Measurements from ENCODE around the gene DLGAP1. TPM values are rescaled to one million over a fixed set of nuclear protein-coding genes. Genes with fewer than 3 reads are reported as not detected.

Gene DLGAP1
- total and polyA plus RNA-seq, 2 experiments from 2014 or later = 17.0 to 48.5 TPM

DNA sequence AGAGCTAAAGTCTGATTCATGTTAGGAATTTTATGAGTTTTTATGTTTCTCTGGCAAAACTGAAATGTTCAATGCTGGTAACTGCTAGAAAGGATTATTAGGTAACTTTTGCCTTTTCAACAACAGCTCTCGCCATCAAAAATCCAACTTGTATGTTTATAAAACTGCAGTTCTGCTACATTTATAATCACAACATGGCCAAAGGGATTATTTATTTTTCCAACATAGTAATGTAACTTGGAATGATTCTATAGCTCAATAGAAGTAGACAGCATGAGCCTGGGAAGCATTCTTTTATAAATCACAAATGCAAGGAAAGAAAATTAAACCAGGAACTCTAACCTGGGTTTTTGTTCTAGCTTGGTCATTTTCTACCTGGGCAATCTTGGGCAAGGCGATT is 534.3 kb downstream of the DLGAP1 start (continued):
- no peak for TF ChIP-seq NANOG (IDR thresholded peaks at IDR 0.05; ENCODE audit: borderline replicate concordance)
- no peak for TF ChIP-seq STAT1 (IDR thresholded peaks at IDR 0.05; ENCODE audit: unreplicated experiment)
- TF ChIP-seq CREB1 (CRISPR knock-in tag; IDR thresholded peaks at IDR 0.05; ENCODE audit: low read depth) = no peak
- TF ChIP-seq POLR2AphosphoS5 (IDR thresholded peaks at IDR 0.05; ENCODE audit: low read depth) = no peak
- TF ChIP-seq, protein P1, sequence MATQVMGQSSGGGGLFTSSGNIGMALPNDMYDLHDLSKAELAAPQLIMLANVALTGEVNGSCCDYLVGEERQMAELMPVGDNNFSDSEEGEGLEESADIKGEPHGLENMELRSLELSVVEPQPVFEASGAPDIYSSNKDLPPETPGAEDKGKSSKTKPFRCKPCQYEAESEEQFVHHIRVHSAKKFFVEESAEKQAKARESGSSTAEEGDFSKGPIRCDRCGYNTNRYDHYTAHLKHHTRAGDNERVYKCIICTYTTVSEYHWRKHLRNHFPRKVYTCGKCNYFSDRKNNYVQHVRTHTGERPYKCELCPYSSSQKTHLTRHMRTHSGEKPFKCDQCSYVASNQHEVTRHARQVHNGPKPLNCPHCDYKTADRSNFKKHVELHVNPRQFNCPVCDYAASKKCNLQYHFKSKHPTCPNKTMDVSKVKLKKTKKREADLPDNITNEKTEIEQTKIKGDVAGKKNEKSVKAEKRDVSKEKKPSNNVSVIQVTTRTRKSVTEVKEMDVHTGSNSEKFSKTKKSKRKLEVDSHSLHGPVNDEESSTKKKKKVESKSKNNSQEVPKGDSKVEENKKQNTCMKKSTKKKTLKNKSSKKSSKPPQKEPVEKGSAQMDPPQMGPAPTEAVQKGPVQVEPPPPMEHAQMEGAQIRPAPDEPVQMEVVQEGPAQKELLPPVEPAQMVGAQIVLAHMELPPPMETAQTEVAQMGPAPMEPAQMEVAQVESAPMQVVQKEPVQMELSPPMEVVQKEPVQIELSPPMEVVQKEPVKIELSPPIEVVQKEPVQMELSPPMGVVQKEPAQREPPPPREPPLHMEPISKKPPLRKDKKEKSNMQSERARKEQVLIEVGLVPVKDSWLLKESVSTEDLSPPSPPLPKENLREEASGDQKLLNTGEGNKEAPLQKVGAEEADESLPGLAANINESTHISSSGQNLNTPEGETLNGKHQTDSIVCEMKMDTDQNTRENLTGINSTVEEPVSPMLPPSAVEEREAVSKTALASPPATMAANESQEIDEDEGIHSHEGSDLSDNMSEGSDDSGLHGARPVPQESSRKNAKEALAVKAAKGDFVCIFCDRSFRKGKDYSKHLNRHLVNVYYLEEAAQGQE (IDR thresholded peaks at IDR 0.05; ENCODE audit: unreplicated experiment) = no peak

DNA sequence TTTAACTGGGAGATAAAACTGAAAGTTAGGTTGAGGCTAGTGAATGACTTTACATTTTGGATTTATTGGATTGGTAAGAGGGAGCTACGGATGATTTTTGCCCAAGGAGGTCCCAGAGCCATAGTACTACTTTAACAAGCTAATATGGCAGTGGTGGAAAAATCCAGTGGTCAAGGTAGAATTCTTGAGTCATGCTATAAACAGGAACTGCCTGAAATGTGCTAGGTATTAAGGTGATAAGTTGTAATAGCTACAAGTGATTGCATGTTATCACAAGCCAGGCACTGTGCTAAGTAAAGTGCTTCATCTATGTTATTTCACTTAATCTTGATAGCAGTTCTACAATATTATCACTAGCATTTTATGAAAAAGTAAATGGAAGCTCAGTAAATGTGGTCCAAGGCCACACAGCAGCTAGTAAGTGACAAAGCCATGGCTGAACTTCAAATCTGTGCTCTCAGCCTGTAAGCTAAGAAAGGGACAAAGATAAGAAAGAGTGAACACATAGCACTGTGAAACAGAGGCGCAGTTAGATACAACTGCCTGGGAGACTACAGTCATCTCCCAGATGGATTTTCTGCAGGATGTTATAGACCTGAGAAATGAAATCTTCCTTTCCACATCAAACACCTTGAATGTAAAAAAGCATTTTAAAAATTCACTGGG is 535.6 kb downstream of the DLGAP1 start:
- H3F3A ChIP-seq (replicated peaks; ENCODE audit: low read depth) = no peaks in the 10 kb centered on the region
- no peaks in the 10 kb centered on the region for H3K9me2 ChIP-seq (ENCODE audit: insufficient read depth)
- H3K79me2 ChIP-seq (replicated peaks; ENCODE audit: insufficient read depth) = no peaks in the 10 kb centered on the region
- no peak overlapping the region for H2AFZ ChIP-seq
- no peak overlapping the region for H3K4me2 ChIP-seq
- no peaks in the 10 kb centered on the region for H3K36me3 ChIP-seq (ENCODE audit: insufficient read depth)
- H3K27ac ChIP-seq (ENCODE audit: low read depth) = no peak overlapping the region
- H3K27ac Mint-ChIP-seq = no peak overlapping the region
- H3K4me3 ChIP-seq = no peak overlapping the region
- TF ChIP-seq ZNF331 (CRISPR knock-in tag; IDR thresholded peaks at IDR 0.05; ENCODE audit: low read depth) (no peak), EZH2 (IDR thresholded peaks at IDR 0.05; ENCODE audit: low read depth, unreplicated experiment) (no peak), ZNF114 (CRISPR knock-in tag; IDR thresholded peaks at IDR 0.05) (no peak), NANOG (IDR thresholded peaks at IDR 0.05; ENCODE audit: borderline replicate concordance) (no peak), CREB1 (CRISPR knock-in tag; IDR thresholded peaks at IDR 0.05; ENCODE audit: low read depth) (no peak), JUNB (IDR thresholded peaks at IDR 0.05; ENCODE audit: unreplicated experiment) (no peak), POLR2AphosphoS5 (IDR thresholded peaks at IDR 0.05; ENCODE audit: low read depth) (no peak), EZH2phosphoT487 (IDR thresholded peaks at IDR 0.05; ENCODE audit: unreplicated experiment) (no peak)
- TF ChIP-seq, protein P2, sequence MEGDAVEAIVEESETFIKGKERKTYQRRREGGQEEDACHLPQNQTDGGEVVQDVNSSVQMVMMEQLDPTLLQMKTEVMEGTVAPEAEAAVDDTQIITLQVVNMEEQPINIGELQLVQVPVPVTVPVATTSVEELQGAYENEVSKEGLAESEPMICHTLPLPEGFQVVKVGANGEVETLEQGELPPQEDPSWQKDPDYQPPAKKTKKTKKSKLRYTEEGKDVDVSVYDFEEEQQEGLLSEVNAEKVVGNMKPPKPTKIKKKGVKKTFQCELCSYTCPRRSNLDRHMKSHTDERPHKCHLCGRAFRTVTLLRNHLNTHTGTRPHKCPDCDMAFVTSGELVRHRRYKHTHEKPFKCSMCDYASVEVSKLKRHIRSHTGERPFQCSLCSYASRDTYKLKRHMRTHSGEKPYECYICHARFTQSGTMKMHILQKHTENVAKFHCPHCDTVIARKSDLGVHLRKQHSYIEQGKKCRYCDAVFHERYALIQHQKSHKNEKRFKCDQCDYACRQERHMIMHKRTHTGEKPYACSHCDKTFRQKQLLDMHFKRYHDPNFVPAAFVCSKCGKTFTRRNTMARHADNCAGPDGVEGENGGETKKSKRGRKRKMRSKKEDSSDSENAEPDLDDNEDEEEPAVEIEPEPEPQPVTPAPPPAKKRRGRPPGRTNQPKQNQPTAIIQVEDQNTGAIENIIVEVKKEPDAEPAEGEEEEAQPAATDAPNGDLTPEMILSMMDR (conservative IDR thresholded peaks at IDR 0.05; ENCODE audit: low read depth in 2 of 2) = no peak
- TF ChIP-seq, protein P1 (IDR thresholded peaks at IDR 0.05; ENCODE audit: unreplicated experiment) = no peak
- TF ChIP-seq, protein P3, sequence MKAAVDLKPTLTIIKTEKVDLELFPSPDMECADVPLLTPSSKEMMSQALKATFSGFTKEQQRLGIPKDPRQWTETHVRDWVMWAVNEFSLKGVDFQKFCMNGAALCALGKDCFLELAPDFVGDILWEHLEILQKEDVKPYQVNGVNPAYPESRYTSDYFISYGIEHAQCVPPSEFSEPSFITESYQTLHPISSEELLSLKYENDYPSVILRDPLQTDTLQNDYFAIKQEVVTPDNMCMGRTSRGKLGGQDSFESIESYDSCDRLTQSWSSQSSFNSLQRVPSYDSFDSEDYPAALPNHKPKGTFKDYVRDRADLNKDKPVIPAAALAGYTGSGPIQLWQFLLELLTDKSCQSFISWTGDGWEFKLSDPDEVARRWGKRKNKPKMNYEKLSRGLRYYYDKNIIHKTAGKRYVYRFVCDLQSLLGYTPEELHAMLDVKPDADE (IDR thresholded peaks at IDR 0.05) = no peak
- H3K27me3 ChIP-seq (ENCODE audit: insufficient read depth) = no peaks in the 10 kb centered on the region
- no peaks in the 10 kb centered on the region for H3K9me3 Mint-ChIP-seq
- peaks cover 11% of the 10 kb centered on the region for H3K4me1 Mint-ChIP-seq
- H4K20me1 ChIP-seq (replicated peaks; ENCODE audit: insufficient read depth) = no peaks in the 10 kb centered on the region
- H3K27me3 Mint-ChIP-seq (ENCODE audit: insufficient read depth, low read depth, poor library complexity) = peaks cover 3% of the 10 kb centered on the region
- ATAC-seq = no peak
- no peak for DNase-seq (ENCODE audit: low spot score)
- H3K36me3 Mint-ChIP-seq (ENCODE audit: low read depth) = no peaks in the 10 kb centered on the region
- no peaks in the 10 kb centered on the region for H3K4me1 ChIP-seq (ENCODE audit: insufficient read depth)
- H3K4me3 Mint-ChIP-seq = no peak overlapping the region

Measured in GM23338 (cell line).